GM18858 (cell line): ENCODE measurements around the gene C3orf52.

ENCODE experiments used
- ATAC-seq: cut with Tn5 transposase; IDR thresholded peaks from one replicate; pipeline ENCODE4 v1.9.1; 2021; ENCODE audit not compliant: unreplicated experiment

Gene C3orf52

DNA sequence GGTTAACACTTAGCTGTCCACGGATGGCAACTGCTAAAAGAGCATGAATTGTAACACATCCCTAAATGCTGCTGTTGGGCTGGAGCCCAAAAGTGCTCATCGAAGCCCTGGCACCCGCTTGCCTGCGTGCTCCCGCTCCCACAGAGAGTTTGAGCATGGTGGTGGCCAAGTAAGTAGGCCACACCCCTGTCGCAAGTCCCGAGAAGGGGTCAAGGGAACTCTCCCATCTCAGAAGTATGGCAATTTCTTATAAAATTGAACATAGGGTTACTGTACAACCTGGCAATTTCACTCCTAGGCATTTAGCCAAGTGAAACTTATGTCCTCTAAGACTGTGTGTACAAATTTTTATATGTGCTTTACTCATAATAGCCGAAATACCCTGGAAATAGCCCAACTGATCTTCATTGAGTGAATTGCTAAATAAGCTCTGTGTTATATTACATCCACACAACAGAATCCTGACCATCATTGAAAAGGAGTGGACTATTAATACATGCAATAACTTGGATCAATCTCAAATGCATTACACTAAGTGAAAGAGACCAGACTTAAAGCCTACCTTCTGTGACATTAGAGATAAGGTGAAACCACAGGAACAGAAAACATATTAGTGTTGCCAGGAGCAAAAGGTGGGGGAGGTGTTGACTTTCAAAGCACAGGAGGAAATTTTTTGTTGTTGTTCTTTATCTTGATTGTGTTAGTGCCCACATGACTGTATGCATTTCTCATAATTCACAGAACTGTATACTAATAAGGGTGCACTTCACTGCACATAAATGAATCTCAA lies 48.3 kb downstream of the C3orf52 start:
- no peak for ATAC-seq

DNA sequence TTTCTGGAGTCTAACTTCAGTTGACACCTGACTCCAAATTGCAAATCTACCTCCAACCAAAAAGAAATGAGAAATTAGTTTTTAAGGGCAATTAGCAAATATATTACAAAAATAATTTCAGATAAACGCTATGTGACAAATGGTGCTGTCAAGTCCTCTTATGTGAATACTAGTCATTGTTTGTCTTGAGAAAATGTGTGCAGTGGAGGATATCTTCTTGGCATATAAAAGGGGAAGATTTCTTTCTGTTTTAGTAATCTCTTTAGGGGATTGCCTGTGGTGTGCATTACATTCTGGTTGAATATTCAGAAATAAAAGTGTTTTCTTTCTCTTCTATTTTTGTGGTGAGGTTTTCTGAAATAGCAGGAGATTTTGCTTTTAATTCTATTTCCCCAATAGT lies 49.9 kb downstream of the C3orf52 start:
- peak; percentile 21 for ATAC-seq

DNA sequence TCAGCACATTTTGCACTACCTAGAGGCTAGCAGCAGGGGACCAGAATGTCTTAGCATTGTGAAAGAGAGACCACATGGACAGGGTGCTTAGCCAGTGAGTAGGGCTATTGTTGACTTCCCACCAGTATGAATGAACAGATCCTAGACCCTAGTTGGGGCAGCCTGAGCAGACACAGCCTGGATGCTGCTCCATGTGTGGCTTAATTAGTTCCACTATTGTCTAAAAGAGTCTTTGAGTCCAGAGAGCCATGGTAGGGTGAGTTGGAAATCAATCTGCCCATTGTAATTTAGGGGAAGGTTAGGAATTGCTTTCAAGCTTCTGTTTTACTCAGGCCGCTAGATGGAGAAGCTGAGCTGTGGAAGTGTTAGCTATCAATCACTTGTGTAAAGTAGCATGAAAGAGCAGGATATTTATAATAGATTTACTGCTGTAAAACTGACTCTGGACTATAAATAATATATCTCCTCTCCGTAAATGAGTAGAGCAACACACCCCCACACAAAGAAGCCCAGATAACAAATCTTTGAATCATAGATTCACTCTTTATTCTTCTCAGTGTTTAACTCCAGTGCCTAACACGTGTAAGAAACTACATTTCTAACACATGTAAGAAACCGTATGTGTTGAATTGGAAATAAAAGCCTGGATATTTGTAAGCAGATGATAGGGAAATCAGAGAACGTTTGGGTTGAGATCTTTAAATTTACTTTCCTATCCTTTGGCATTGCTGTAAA lies 50.9 kb downstream of the C3orf52 start:
- ATAC-seq = no peak

DNA sequence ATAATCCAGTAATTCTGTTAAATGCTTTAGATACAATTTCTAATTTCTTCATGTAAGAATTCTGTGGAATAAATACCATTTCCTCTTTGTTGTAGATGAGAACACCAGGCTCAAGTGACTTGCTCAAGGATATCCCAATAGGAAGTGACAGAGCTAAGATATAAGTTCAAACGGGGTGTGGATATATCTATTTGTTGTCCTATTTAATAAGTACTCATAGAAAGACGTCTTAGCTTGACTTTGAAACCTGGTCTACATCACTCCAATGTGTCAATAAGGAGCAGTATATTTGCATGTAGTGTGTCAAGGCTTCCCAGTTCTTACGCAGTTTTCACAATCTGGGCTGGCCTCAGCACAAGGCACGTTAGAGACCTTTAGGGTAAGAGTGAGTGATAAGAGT lies 51.6 kb downstream of the C3orf52 start:
- no peak for ATAC-seq

DNA sequence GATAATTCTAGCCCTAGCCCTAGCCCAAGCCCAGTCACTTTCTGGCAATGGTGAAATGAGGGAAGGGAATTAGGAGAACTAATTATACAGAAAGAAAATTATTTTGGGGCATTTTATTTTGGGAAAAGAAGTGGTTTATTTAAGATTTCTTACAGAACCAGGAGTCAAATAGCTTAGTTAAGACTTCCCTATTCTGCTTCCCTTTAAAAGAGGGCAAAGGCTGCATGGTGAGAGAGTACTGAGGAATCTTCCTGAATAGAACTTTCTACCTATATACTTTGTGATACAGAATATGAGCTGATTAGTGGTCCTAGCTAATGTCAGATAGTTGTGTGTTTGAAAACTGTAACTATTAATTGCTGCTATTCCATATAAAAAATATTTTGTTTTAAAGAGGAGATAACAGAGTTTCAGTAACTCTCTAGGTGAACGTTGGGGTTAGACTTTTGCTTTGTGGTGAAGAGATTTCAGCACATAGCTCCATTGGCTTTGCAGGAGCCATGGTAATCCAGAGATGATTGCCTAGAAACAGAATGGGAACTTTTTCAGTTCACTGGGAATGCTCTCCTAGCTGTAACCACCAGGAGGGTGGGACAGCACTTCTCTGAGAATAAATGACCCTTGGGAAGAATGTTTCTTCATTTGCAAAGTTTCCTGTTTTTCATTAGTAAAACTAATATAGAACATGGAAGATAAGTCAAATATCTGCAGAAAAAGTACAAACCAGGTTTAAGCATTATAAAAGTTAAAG lies 52.2 kb downstream of the C3orf52 start:
- no peak for ATAC-seq

DNA sequence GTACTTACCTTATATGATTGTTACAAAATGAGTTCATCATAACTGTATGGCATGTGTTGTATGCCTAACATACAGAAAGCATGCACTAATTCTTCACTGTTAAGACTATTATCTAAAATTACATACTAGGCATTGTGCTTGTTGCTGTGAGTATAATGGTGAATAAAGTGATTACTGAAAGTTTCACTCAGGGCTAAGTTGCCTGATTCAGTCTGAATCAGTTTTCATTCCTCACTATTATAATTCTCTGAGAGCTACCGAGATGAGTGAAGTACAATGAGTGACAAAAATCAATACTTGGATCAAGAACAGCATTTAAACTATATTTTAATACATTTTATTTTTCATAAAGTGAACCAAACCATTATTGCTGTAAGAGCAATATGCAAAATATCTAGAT lies 54.4 kb downstream of the C3orf52 start:
- ATAC-seq = no peak

DNA sequence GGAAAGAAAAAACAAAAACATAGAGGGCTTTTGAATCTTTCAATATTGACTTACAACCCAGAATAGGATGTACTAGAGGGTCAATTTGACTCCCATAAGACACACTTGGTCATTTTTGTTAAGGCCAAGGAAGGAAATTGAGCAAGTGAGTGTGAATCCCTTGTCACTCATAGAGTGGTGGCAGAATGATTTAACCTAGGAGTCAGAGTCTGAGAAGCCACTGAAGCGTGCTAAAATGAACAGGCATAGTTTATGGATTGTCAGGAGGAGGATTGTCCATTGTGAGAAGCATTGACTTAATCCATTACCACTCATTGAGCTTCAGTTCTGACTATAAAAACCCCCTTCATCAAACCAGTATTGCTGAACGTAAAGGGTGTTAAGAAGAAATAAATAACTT lies 55.1 kb downstream of the C3orf52 start:
- no peak for ATAC-seq

DNA sequence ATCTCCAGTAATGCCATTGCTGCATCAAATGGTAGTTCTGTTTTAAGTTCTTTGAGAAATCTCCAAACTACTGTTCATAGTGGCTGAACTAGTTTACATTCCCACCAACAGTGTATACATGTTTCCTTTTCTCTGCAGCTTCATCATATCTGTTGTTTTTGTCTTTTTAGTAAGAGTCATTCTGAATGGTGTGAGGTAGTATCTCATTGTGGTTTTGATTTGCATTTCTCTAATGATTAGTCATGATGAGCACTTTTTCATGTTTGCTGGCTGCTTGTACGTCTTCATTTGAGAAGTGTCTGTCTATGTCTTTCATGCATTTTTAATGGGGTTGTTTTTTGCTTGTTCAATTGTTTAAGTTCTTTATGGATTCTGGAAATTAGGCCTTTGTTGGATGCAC lies 57.1 kb downstream of the C3orf52 start:
- no peak for ATAC-seq

DNA sequence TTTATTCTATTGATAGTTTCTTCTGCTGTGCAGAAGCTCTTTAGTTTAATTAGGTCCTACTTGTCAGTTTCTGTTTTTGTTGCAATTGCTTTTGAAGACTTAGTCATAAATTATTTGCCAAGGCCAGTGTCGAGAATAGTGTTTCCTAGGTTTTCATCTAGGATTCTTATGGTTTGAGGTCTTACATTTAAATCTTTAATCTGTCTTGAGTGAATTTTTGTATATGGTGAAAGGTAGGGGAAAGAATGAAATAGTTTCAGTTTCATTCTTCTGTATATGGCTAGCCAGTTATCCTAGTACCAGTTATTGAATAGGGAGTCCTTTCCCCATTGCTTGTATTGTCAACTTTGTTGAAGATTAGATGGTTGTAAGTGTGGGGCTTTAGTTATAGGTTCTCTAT lies 57.5 kb downstream of the C3orf52 start:
- no peak for ATAC-seq

DNA sequence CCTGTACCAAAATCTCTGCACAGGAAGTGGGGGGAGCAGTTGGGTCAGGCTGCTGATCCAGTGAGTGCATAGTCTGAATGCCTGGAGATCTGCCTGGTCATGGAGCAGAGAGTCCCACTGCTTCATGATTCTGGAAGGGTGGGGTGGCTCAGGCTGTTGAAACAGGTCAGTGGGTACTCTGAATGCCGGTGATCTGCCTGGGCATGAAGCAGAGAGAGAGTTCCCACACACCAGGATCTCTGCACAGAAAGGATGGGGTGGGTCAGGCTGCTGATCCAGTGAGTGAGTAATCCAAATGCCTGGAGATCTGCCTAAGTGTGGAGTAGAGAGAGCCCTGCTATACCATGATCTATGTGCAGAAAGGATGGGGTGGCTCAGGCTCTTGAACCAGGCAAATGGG lies 62.9 kb downstream of the C3orf52 start:
- no peak for ATAC-seq

DNA sequence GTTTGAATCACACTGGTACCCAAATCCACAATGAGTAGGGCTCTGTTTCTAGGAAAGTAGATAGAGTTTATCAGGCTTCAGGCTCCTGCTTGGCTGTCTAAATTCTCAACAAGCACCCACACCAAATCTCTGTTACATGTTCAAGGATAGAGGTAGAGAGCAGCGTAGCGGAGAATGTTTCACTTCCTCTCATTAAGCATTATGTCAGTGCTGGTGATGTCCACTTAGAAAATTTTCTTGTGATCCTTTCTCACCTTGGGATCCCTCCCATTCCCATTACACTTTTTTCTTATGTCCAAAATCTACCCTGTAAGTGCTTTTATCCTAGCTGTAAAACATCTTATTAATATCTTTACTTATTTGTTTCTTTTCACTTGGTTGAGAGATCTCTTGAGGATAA lies 81.6 kb downstream of the C3orf52 start:
- peak; percentile 97 for ATAC-seq
